Lower leg skin (tissue), 4 donors: Measurements from ENCODE around the gene NR2F1. TPM values are rescaled to one million over a fixed set of nuclear protein-coding genes. Genes with fewer than 3 reads are reported as not detected.

Experiments
- DNase-seq, 2 donors: peaks; one replicate each; pipeline ENCODE4 v3.0.0-alpha.2; 2019; ENCODE audit warnings: low spot score in 2 of 2
- H3K4me3 ChIP-seq: fragments of 200-600 bp; sonication (generic); 2 replicates; pipeline ENCODE4 v1.5.1; 2017; ENCODE audit warnings: mild to moderate bottlenecking, low read depth; ENCODE audit not compliant: poor library complexity, severe bottlenecking
- POLR2A ChIP-seq, 2 donors: fragments of 450-650 bp; IDR thresholded peaks; one replicate each; pipeline ENCODE4 v1.6.1; 2016 to 2017; ENCODE audit warnings: antibody characterized with exemption in 2 of 2, mild to moderate bottlenecking in 1 of 2, moderate library complexity in 1 of 2
- WGBS, 2 donors: methylation state at CpG; one replicate each; pipeline ENCODE4 v1.1.5; 2018; 5-methylcytosine and 5-hydroxymethylcytosine counted together
- intact Hi-C: fragments of 100-400 bp; cut with DNase I; formaldehyde crosslinking; loops from one replicate; pipeline ENCODE4 v1.15.0; 2023; ENCODE audit warnings: low total_unique reads
- total RNA-seq, 4 donors: library from RNA; depleted of rRNA; stranded (reverse); fragments of >200 nt; gene quantifications; one replicate each; pipeline ENCODE4 v1.1.0, GENCODE V29; 2016
- TF ChIP-seq, protein P1 (sequence below), 3 donors: fragments of 450-650 bp; IDR thresholded peaks; one replicate each; pipeline ENCODE4 v1.5.1; 2016; ENCODE audit warnings: antibody characterized with exemption in 3 of 3, mild to moderate bottlenecking in 3 of 3, moderate library complexity in 2 of 3

The NR2F1 gene
- total RNA-seq, 4 donors from 2014 or later: 0.72 to 5.9 (median 2.7) TPM

DNA sequence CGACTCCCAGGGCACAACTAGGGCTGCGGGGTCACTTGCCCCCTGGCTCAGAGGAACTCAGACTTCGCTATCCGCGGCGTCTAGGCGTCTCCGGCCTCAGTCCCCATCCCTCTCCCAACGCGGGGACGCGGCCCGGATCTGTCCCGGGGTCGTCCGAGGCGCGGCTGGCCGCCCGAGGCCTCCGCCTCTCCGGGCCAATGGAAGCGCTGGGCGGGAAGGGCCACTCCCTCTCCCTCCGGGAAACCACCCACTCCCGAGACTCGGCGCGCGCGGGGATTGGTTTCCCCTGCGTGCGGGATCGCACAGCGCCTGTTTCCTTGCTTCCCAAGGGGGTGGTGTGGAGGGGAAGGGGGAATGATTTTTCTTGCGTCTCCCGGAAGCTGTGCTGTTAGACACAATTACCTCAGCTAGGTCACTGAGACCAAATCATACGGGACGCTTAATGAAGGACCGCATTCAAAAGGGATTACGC is 38.3 kb downstream of the NR2F1 start:
- H3K4me3 ChIP-seq: peak overlapping the region; percentile 21
- WGBS, 2 donors: 8 to 26% methylated on average over 8 to 33 of the region's 41 CpGs
- TF ChIP-seq POLR2A (IDR thresholded peaks at IDR 0.05): no peak
- TF ChIP-seq, protein P1, sequence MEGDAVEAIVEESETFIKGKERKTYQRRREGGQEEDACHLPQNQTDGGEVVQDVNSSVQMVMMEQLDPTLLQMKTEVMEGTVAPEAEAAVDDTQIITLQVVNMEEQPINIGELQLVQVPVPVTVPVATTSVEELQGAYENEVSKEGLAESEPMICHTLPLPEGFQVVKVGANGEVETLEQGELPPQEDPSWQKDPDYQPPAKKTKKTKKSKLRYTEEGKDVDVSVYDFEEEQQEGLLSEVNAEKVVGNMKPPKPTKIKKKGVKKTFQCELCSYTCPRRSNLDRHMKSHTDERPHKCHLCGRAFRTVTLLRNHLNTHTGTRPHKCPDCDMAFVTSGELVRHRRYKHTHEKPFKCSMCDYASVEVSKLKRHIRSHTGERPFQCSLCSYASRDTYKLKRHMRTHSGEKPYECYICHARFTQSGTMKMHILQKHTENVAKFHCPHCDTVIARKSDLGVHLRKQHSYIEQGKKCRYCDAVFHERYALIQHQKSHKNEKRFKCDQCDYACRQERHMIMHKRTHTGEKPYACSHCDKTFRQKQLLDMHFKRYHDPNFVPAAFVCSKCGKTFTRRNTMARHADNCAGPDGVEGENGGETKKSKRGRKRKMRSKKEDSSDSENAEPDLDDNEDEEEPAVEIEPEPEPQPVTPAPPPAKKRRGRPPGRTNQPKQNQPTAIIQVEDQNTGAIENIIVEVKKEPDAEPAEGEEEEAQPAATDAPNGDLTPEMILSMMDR (IDR thresholded peaks at IDR 0.05): no peak
- peak in 1 of 2 donors; percentile 87 for DNase-seq
- intact Hi-C loops: no loop called here

DNA sequence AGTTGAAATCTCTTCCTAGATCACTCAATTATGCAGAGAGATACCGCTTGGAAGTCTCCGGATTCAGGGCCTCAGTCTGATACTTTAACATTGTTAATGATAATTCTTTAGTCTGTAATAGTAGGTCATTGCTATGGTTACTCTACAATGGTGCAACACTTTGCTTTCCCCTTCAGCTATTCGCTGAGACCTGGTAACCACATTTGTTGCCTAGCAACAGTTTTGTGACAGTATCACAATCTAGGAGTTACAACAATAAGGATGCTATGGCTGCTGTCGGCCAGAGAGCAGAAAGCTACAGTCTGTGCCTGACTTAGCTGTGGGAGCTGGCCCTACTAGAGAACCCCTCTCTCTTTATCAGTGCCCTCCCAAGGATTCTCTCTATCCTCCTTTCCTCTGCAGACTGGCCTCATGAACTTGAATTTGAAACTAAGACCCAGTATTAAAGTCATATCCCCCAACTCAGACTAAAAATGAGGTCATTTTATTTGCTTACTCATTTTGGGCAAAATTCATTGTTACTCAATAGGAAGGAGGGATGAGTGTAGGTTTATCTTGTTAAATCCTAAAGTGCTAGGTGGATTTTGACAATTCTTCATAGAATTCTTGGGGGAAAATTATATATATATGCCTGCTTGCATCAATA is 39.3 kb downstream of the NR2F1 start:
- no peak overlapping the region for H3K4me3 ChIP-seq
- intact Hi-C loops: no loop called here
- no peak for DNase-seq
- 61 to 62% methylated on average over 4 of the region's 4 CpGs for WGBS, 2 donors
- TF ChIP-seq, protein P1 (IDR thresholded peaks at IDR 0.05): no peak
- no peak for TF ChIP-seq POLR2A (IDR thresholded peaks at IDR 0.05)

DNA sequence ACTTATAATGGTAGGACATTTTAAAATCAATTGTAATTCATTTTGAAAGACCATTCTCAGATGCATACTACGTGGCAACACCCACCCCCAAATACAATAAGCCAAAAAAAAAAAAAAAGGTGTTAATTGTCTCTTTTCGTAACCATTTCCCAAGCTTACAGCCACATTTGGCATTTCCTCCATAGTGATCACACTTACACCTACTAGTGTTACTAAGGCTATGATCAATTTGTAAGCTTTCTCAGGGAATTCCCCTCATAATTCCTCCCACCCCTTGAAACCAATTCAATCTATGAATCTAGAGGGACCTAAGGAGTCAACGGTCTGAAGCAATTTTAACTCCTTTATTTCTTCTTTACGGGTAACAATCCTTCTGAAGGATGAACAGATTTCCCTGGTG is 40.1 kb downstream of the NR2F1 start:
- intact Hi-C loops: no loop called here
- no peak overlapping the region for H3K4me3 ChIP-seq
- no peak for DNase-seq
- WGBS, 2 donors: 79 to 82% methylated on average over 4 of the region's 4 CpGs
- TF ChIP-seq, protein P1 (IDR thresholded peaks at IDR 0.05): no peak
- TF ChIP-seq POLR2A (IDR thresholded peaks at IDR 0.05): no peak

DNA sequence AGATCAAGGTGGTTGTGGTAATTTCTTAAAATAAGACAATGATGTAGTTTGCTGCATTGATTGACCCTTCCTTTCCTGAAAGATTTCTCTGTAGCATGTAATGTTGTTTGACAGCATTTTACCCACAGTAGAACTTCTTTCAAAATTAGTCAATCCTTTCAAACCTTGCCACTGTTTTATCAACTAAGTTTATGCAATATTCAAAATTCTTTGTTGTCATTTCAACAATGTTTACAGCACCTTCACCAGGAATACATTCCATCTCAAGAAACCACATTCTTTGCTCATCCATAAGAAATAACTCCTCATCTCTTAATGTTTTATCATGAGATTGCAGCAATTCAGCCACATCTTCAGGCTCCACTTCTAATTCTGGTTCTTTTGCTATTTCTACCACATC is 43.8 kb downstream of the NR2F1 start:
- DNase-seq: no peak
- intact Hi-C loops: no loop called here
- H3K4me3 ChIP-seq: no peak overlapping the region
- no peak for TF ChIP-seq POLR2A (IDR thresholded peaks at IDR 0.05)
- TF ChIP-seq, protein P1 (IDR thresholded peaks at IDR 0.05): no peak

DNA sequence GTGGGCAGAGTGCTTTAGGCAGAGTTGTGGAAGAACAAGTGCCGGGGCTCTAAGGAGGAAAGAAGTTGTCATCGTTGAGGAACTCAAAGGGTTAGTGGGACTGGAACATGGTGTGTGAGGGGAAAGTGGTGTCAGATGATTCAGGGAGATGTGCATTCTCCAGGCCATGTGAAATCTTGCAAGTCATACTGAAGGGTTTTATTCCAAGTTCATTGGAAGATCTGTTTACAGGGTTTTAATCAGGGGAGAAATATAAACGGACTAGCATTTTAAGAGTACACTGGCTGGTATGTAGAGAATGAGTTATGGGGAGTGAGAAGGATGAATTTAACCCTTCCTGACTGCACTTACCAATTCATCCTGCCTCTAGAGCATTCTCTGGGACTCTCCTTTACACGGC is 49.3 kb downstream of the NR2F1 start:
- no peak overlapping the region for H3K4me3 ChIP-seq
- 86 to 88% methylated on average over 4 of the region's 4 CpGs for WGBS, 2 donors
- no peak for DNase-seq
- intact Hi-C loops: no loop called here
- TF ChIP-seq POLR2A (IDR thresholded peaks at IDR 0.05): no peak
- TF ChIP-seq, protein P1 (IDR thresholded peaks at IDR 0.05): no peak

DNA sequence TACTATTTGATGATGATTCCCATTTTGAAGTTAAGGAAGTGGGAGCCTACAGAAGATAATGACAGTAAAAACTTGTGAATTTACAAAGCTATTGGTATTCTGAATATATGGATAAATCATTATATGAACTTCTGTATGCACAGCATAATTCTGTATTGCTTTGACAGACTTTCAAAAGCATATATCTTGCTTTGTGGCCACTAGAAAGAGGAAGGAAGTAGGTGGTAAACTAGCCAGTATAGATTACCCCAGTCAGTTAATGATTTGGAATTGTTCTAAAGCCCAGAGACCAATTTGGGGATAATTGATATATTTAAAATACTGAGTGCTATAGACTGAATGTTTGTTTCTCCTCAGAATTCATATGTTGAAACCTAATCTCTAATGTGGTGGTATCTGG is 53.0 kb downstream of the NR2F1 start:
- H3K4me3 ChIP-seq: no peak overlapping the region

More for the DNA sequence above, 53.0 kb downstream of the NR2F1 start:
- intact Hi-C loops: no loop called here
- DNase-seq: no peak
- TF ChIP-seq, protein P1 (IDR thresholded peaks at IDR 0.05): no peak
- no peak for TF ChIP-seq POLR2A (IDR thresholded peaks at IDR 0.05)
